ENCODE data around the gene LTBR.

DNA sequence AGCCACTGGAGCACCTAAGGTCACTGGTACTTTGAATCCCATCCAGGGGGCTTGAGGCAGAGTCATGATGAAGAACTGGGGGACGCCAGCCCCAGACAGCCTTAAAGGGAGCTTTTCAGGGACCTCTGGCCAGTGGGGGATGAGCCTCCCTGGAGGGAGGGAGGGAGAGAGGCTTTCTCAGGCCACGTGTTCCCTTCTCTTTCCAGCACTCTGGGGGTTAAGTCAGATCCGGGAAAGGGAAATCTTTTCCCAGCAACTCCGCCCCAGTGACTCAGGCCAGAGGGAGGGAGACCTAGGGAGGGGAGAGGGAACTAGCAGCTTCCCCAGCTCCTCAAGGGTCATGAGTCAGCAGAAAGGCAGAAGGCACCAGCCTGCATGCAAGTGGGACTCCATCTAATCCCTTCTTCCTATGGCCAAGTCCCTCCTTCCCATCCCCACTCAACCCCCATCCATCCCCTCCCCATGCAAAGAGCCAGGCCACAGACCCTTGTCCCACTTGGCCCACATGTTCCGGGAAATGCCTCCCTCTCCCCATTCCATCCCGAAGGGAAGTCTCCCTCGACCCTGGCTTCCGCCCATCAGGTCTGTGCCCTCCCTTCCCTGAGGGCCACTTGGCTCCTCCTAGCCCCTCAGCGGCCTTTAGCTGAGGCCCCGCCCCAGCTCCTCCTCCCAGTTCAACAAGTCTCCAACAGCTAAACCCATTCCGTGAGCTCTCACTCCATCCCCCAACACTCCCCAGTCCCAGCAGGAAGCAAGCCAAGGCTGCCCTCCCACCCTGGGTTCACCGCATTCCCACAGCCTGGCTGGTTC, 47.7 kb upstream of the LTBR start:
- TF ChIP-seq, protein P1, sequence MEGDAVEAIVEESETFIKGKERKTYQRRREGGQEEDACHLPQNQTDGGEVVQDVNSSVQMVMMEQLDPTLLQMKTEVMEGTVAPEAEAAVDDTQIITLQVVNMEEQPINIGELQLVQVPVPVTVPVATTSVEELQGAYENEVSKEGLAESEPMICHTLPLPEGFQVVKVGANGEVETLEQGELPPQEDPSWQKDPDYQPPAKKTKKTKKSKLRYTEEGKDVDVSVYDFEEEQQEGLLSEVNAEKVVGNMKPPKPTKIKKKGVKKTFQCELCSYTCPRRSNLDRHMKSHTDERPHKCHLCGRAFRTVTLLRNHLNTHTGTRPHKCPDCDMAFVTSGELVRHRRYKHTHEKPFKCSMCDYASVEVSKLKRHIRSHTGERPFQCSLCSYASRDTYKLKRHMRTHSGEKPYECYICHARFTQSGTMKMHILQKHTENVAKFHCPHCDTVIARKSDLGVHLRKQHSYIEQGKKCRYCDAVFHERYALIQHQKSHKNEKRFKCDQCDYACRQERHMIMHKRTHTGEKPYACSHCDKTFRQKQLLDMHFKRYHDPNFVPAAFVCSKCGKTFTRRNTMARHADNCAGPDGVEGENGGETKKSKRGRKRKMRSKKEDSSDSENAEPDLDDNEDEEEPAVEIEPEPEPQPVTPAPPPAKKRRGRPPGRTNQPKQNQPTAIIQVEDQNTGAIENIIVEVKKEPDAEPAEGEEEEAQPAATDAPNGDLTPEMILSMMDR (IDR thresholded peaks at IDR 0.05; ENCODE audit: insufficient read depth, low read length, poor library complexity, severe bottlenecking): no peak
- no peak for TF ChIP-seq EZH2phosphoT487 (conservative IDR thresholded peaks at IDR 0.05; ENCODE audit: low read length)

Measured in SU-DHL-6 (cell line).